GM12872 (cell line): ENCODE results near the gene SAMD4B.

Experiments used
- CTCF ChIP-seq: IDR thresholded peaks from 3 replicates; pipeline ENCODE4 v1.5.1; 2011; ENCODE audit warnings: low read depth, mild to moderate bottlenecking, low read length, moderate library complexity; ENCODE audit not compliant: insufficient read depth

SAMD4B gene

GRCh38 chr19:39412867-39413271, 70.6 kb downstream of the SAMD4B start:
- no peak for TF ChIP-seq CTCF

- no peak for TF ChIP-seq CTCF
Observed at GRCh38 chr19:39413272-39413910, 71.2 kb downstream of the SAMD4B start.

- TF ChIP-seq CTCF, result peak; percentile 32; the same call in 1 of the 3 replicates
Observed at GRCh38 chr19:39413911-39414608, 71.8 kb downstream of the SAMD4B start.

GRCh38 chr19:39415111-39416046, 73.2 kb downstream of the SAMD4B start:
- TF ChIP-seq CTCF, result no peak

GRCh38 chr19:39416152-39417120, 74.2 kb downstream of the SAMD4B start:
- TF ChIP-seq CTCF, result no peak

GRCh38 chr19:39417463-39418181, 75.4 kb downstream of the SAMD4B start:
- no peak for TF ChIP-seq CTCF
